SU-DHL-6 (cell line): ENCODE results near the gene VWA7.

Experiments used
- H2AFZ ChIP-seq: fragments of 200-600 bp; sonication (generic); 2 replicates; pipeline ENCODE4 v1.6.1; 2014; ENCODE audit warnings: low read depth, mild to moderate bottlenecking, moderate library complexity, mixed read lengths, antibody characterized with exemption, low read length; ENCODE audit not compliant: severe bottlenecking
- H3F3A ChIP-seq: fragments of 200-600 bp; shearing (Covaris generic); 2 replicates; pipeline ENCODE4 v1.6.0; 2016; ENCODE audit warnings: antibody characterized with exemption, mild to moderate bottlenecking; ENCODE audit not compliant: insufficient read depth
- H3K27ac ChIP-seq: fragments of 200-600 bp; sonication (generic); 2 replicates; pipeline ENCODE4 v1.5.1; 2016; ENCODE audit warnings: low read depth, mild to moderate bottlenecking, low read length, moderate library complexity, mixed read lengths
- H3K27me3 ChIP-seq: fragments of 200-600 bp; sonication (generic), shearing (Covaris generic); 2 replicates; pipeline ENCODE4 v1.6.0; 2014; ENCODE audit warnings: mild to moderate bottlenecking, low read length
- H3K36me3 ChIP-seq: fragments of 200-600 bp; sonication (generic); 2 replicates; pipeline ENCODE4 v1.6.1; 2014; ENCODE audit warnings: mild to moderate bottlenecking, low read length, mixed read lengths
- H3K4me2 ChIP-seq: fragments of 300-600, 200-600 bp; shearing (Covaris generic), sonication (generic); 2 replicates; pipeline ENCODE4 v1.6.0; 2014; ENCODE audit warnings: low read length, low read depth, mild to moderate bottlenecking; ENCODE audit not compliant: poor library complexity, severe bottlenecking
- H3K4me3 ChIP-seq: fragments of 200-600 bp; sonication (generic); 2 replicates; pipeline ENCODE4 v1.5.1; 2014; ENCODE audit warnings: antibody characterized with exemption, low read length, mild to moderate bottlenecking, mixed read lengths; ENCODE audit not compliant: insufficient read depth, poor library complexity, severe bottlenecking
- H3K79me2 ChIP-seq: fragments of 200-600 bp; sonication (generic); 2 replicates; pipeline ENCODE4 v1.6.1; 2014; ENCODE audit warnings: mild to moderate bottlenecking, low read length, moderate library complexity; ENCODE audit not compliant: insufficient read depth
- H3K9ac ChIP-seq: fragments of 200-600 bp; sonication (generic); 2 replicates; pipeline ENCODE4 v1.7.0; 2014; ENCODE audit warnings: mild to moderate bottlenecking, low read length
- H3K9me2 ChIP-seq: fragments of 200-600 bp; sonication (generic); replicated peaks from 2 replicates; pipeline ENCODE4 v1.6.1; 2014; ENCODE audit warnings: low read length; ENCODE audit not compliant: insufficient read depth
- H3K9me3 ChIP-seq: fragments of 200-600 bp; sonication (generic); 2 replicates; pipeline ENCODE4 v1.6.1; 2014; ENCODE audit warnings: low read length, mixed read lengths; ENCODE audit not compliant: insufficient read depth
- H4K20me1 ChIP-seq: fragments of 200-600 bp; sonication (generic); 2 replicates; pipeline ENCODE4 v1.6.1; 2014; ENCODE audit warnings: low read depth, mild to moderate bottlenecking, antibody characterized with exemption, low read length, moderate library complexity, mixed read lengths
- CTCF ChIP-seq: fragments of 200-600 bp; sonication (generic); IDR thresholded peaks from one replicate; pipeline ENCODE4 v1.5.1; 2017; ENCODE audit warnings: antibody characterized with exemption, mild to moderate bottlenecking, low read length, moderate library complexity; ENCODE audit not compliant: insufficient read depth, poor library complexity, severe bottlenecking
- EZH2phosphoT487 ChIP-seq: fragments of 200-600 bp; sonication (generic), shearing (Covaris generic); conservative IDR thresholded peaks from 2 replicates; pipeline ENCODE4 v1.6.1; 2018; ENCODE audit warnings: mild to moderate bottlenecking, antibody characterized with exemption, low read length, moderate library complexity, mixed read lengths

VWA7 gene

GRCh38 chr6:31768363-31769257 is 8.5 kb downstream of the VWA7 start:
- H4K20me1 ChIP-seq, result no peaks in the 10 kb centered on the region
- H3K4me2 ChIP-seq, result no peak overlapping the region
- no peak overlapping the region for H2AFZ ChIP-seq
- H3K4me3 ChIP-seq, result no peak overlapping the region
- H3K27me3 ChIP-seq, result no peaks in the 10 kb centered on the region
- no peak for TF ChIP-seq EZH2phosphoT487
- TF ChIP-seq CTCF, result no peak
- H3K9ac ChIP-seq, result no peak overlapping the region
- no peaks in the 10 kb centered on the region for H3K79me2 ChIP-seq
- H3F3A ChIP-seq, result peaks cover 8% of the 10 kb centered on the region
- H3K9me2 ChIP-seq, result no peaks in the 10 kb centered on the region
- no peaks in the 10 kb centered on the region for H3K9me3 ChIP-seq
- H3K27ac ChIP-seq, result no peak overlapping the region
- H3K36me3 ChIP-seq, result no peaks in the 10 kb centered on the region

- no peak overlapping the region for H2AFZ ChIP-seq
- H3K36me3 ChIP-seq, result peaks cover 5% of the 10 kb centered on the region; the same call in 1 of the 2 replicates
- H3K4me3 ChIP-seq, result no peak overlapping the region
- TF ChIP-seq EZH2phosphoT487 (no peak), CTCF (no peak)
- H3K9me3 ChIP-seq, result no peaks in the 10 kb centered on the region
- H3K9ac ChIP-seq, result no peak overlapping the region
- H3F3A ChIP-seq, result peaks cover 8% of the 10 kb centered on the region
- H4K20me1 ChIP-seq, result no peaks in the 10 kb centered on the region
- H3K27me3 ChIP-seq, result no peaks in the 10 kb centered on the region
- no peaks in the 10 kb centered on the region for H3K79me2 ChIP-seq
- no peak overlapping the region for H3K4me2 ChIP-seq
- no peak overlapping the region for H3K27ac ChIP-seq
- no peaks in the 10 kb centered on the region for H3K9me2 ChIP-seq
Measured at GRCh38 chr6:31767096-31767645, 10.0 kb downstream of the VWA7 start.

- Histone ChIP-seq H3K27me3 (no peaks in the 10 kb centered on the region), H4K20me1 (no peaks in the 10 kb centered on the region), H3K9me2 (no peaks in the 10 kb centered on the region), H3K4me2 (no peak overlapping the region), H3K9me3 (no peaks in the 10 kb centered on the region), H3K9ac (no peak overlapping the region), H3K4me3 (no peak overlapping the region), H3K27ac (no peak overlapping the region), H2AFZ (no peak overlapping the region), H3K36me3 (peaks cover 6% of the 10 kb centered on the region; the same call in 1 of the 2 replicates), H3K79me2 (no peaks in the 10 kb centered on the region), H3F3A (peaks cover 8% of the 10 kb centered on the region)
- TF ChIP-seq EZH2phosphoT487, result no peak
- TF ChIP-seq CTCF, result no peak
Measured at GRCh38 chr6:31765910-31766794, 11.0 kb downstream of the VWA7 start.
